A673 (cell line): ENCODE results near the gene DIS3L2. TPM values are rescaled to one million over a fixed set of nuclear protein-coding genes. Genes with fewer than 3 reads are reported as not detected.

Source experiments
- BruUV-seq: library from RNA; stranded (reverse); fragments of 400-500 nt; replicated peaks from 2 replicates; lab custom pipeline; 2021; lab: Mats Ljungman, UMichigan
- CTCF ChIA-PET: fragments of 300-600 bp; sonication (Branson Sonifier 250); formaldehyde crosslinking; loops from one replicate; lab custom pipeline; 2022; ENCODE audit warnings: antibody characterized with exemption; lab: Charles Lee
- POLR2A ChIA-PET: fragments of 300-600 bp; sonication (Branson Sonifier 250); formaldehyde crosslinking; loops from one replicate; lab custom pipeline; 2022; ENCODE audit warnings: antibody characterized with exemption; ENCODE audit not compliant: low non-redundant PET; lab: Charles Lee
- DNase-seq: peaks from one replicate; pipeline ENCODE4 v3.0.0-alpha.2; 2015; ENCODE audit warnings: low spot score
- H3K27ac ChIP-seq: fragments of 200-600 bp; sonication (generic); 2 replicates; pipeline ENCODE4 v1.5.1; 2016; ENCODE audit warnings: mixed run types, low read depth, mild to moderate bottlenecking, mixed read lengths, antibody characterized with exemption, low read length; ENCODE audit not compliant: poor library complexity, severe bottlenecking
- H3K27me3 ChIP-seq: fragments of 200-600 bp; sonication (generic); replicated peaks from 2 replicates; pipeline ENCODE4 v1.6.1; 2017; ENCODE audit warnings: mixed run types, low read depth, mild to moderate bottlenecking, mixed read lengths, antibody characterized with exemption, low read length; ENCODE audit not compliant: insufficient read depth, poor library complexity
- H3K36me3 ChIP-seq: fragments of 200-600 bp; sonication (generic); 2 replicates; pipeline ENCODE4 v1.6.1; 2016; ENCODE audit warnings: mixed run types, mild to moderate bottlenecking, mixed read lengths, antibody characterized with exemption, low read length; ENCODE audit not compliant: insufficient read depth, poor library complexity, severe bottlenecking
- H3K4me1 ChIP-seq: fragments of 200-600 bp; sonication (generic); 2 replicates; pipeline ENCODE4 v1.6.1; 2017; ENCODE audit warnings: mixed run types, mild to moderate bottlenecking, mixed read lengths, antibody characterized with exemption, low read length; ENCODE audit not compliant: insufficient read depth, poor library complexity, severe bottlenecking
- H3K4me3 ChIP-seq: fragments of 200-600 bp; sonication (generic); 2 replicates; pipeline ENCODE4 v1.5.1; 2016; ENCODE audit warnings: low read depth, mixed run types, mild to moderate bottlenecking, mixed read lengths, low read length; ENCODE audit not compliant: poor library complexity, severe bottlenecking
- H3K9me3 ChIP-seq: fragments of 200-600 bp; sonication (generic); 2 replicates; pipeline ENCODE4 v1.6.1; 2016; ENCODE audit warnings: mixed run types, low read depth, mild to moderate bottlenecking, mixed read lengths, antibody characterized with exemption, low read length; ENCODE audit not compliant: poor library complexity, severe bottlenecking
- CTCF ChIP-seq: fragments of 300-800, 200-600 bp; sonication (generic); conservative IDR thresholded peaks from 2 replicates; pipeline ENCODE4 v1.5.1; 2017; ENCODE audit warnings: low read depth, mild to moderate bottlenecking, antibody characterized with exemption, low read length, moderate library complexity, mixed read lengths
- EZH2 ChIP-seq: fragments of 200-600 bp; sonication (generic); IDR thresholded peaks from 2 replicates; pipeline ENCODE4 v1.6.1; 2017; ENCODE audit warnings: borderline replicate concordance, low read depth, mild to moderate bottlenecking, mixed read lengths, antibody characterized with exemption, low read length; ENCODE audit not compliant: poor library complexity, severe bottlenecking
- intact Hi-C: fragments of 100-400 bp; cut with micrococcal nuclease; formaldehyde crosslinking; loops from one replicate; pipeline ENCODE4 v1.10.0; 2022; ENCODE audit not compliant: unreplicated experiment
- total RNA-seq: library from RNA; stranded (reverse); gene quantifications from 2 replicates; pipeline ENCODE4 v1.2.3, GENCODE V29; 2021

DIS3L2 gene
- total RNA-seq, 1 experiment from 2014 or later = 38.7 TPM

DNA sequence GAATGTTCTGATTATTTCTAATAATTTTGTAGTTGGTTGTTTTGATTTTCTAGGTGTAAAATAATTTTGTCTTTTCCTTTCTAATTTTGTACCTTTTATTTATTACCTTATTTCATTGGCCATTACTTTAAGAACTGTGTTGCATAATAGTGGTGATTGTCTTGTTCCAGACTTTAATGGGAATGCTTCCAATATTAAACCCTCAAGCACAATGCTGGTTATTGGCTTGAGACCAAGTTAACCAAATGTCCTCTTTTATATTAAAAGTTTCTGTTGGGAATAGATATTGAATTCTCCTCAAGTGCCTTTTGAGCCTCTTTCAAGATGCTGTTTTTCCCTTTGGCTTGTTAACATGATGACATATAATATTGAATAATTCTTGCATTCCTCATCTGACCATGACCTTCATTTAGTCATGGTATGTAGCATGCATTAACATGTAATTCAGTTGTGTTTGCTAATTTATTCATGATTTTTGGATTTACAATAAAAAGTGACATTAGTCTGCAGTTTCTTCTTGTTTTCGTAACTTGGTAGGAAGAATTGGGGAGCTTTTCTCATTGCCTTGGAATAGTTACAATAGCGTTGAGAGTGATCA is 141.7 kb downstream of the DIS3L2 start:
- Histone ChIP-seq H3K36me3 (no peaks in the 10 kb centered on the region), H3K4me3 (no peak overlapping the region), H3K27me3 (no peaks in the 10 kb centered on the region), H3K4me1 (no peaks in the 10 kb centered on the region), H3K9me3 (no peaks in the 10 kb centered on the region), H3K27ac (no peak overlapping the region)
- TF ChIP-seq CTCF (no peak), EZH2 (no peak)
- BruUV-seq = no TSS peak
- intact Hi-C loops = no loop called here
- ChIA-PET POLR2A (no interaction called here), CTCF (no interaction called here)
- DNase-seq = no peak

- no TSS peak for BruUV-seq
- Histone ChIP-seq H3K9me3 (no peaks in the 10 kb centered on the region), H3K36me3 (no peaks in the 10 kb centered on the region), H3K4me1 (no peaks in the 10 kb centered on the region), H3K4me3 (no peak overlapping the region), H3K27ac (no peak overlapping the region), H3K27me3 (no peaks in the 10 kb centered on the region)
- TF ChIP-seq CTCF (no peak), EZH2 (no peak)
- DNase-seq = no peak
- ChIA-PET CTCF (no interaction called here), POLR2A (no interaction called here)
- intact Hi-C loops = no loop called here
Measured at GRCh38 chr2:232104076-232104646, 142.6 kb downstream of the DIS3L2 start.

- BruUV-seq = no TSS peak
- Histone ChIP-seq H3K36me3 (no peaks in the 10 kb centered on the region), H3K4me3 (no peak overlapping the region), H3K27ac (no peak overlapping the region), H3K4me1 (no peaks in the 10 kb centered on the region), H3K27me3 (no peaks in the 10 kb centered on the region), H3K9me3 (no peaks in the 10 kb centered on the region)
- ChIA-PET CTCF (no interaction called here), POLR2A (no interaction called here)
- intact Hi-C loops = no loop called here
- TF ChIP-seq EZH2 = no peak
- TF ChIP-seq CTCF = no peak
- DNase-seq = no peak
Measured at GRCh38 chr2:232111551-232111950, 150.0 kb downstream of the DIS3L2 start.
